PFSK-1 (cell line): ENCODE results near the gene CD164L2.

Source experiments
- FOXP2 ChIP-seq: optimal IDR thresholded peaks from 2 replicates; pipeline ENCODE3; 2011; ENCODE audit warnings: borderline replicate concordance, control low read depth, inconsistent platforms; ENCODE audit not compliant: insufficient read depth; ENCODE audit errors: extremely low read length, extremely low read depth
- POLR2AphosphoS5 ChIP-seq: IDR thresholded peaks from 2 replicates; pipeline ENCODE4 v1.6.1; 2012; ENCODE audit warnings: low read depth, mild to moderate bottlenecking, control low read depth, low read length, moderate library complexity
- REST ChIP-seq, 2 experiments: IDR thresholded peaks; 2 replicates each; pipeline versions ENCODE4 v1.6.1 to v1.8.0; 2011 to 2012; ENCODE audit warnings: low read depth in 2 of 2, low read length in 2 of 2, control low read depth in 1 of 2, inconsistent platforms in 1 of 2, mild to moderate bottlenecking in 1 of 2, moderate library complexity in 1 of 2; ENCODE audit not compliant: insufficient read depth in 1 of 2
- SIN3A ChIP-seq: IDR thresholded peaks from 2 replicates; pipeline ENCODE4 v1.6.1; 2012; ENCODE audit warnings: mild to moderate bottlenecking, low read length, moderate library complexity, borderline replicate concordance; ENCODE audit not compliant: insufficient read depth
- TAF1 ChIP-seq: IDR thresholded peaks from 2 replicates; pipeline ENCODE4 v1.6.1; 2012; ENCODE audit warnings: low read length, control low read depth, borderline replicate concordance; ENCODE audit not compliant: insufficient read depth

The CD164L2 gene

GRCh38 chr1:27400082-27400962 lies 17.2 kb upstream of the CD164L2 start:
- TF ChIP-seq SIN3A (no peak), REST (IDR thresholded peaks at IDR 0.05; ENCODE audit: insufficient read depth in 1 of 2, low read depth in 2 of 2, low read length in 2 of 2) (no peak), TAF1 (no peak), POLR2AphosphoS5 (no peak), FOXP2 (no peak)

GRCh38 chr1:27399251-27400025 lies 16.3 kb upstream of the CD164L2 start:
- TF ChIP-seq SIN3A (no peak), REST (IDR thresholded peaks at IDR 0.05; ENCODE audit: insufficient read depth in 1 of 2, low read depth in 2 of 2, low read length in 2 of 2) (no peak), TAF1 (no peak), POLR2AphosphoS5 (no peak), FOXP2 (no peak)

- no peak for TF ChIP-seq TAF1
- TF ChIP-seq SIN3A: no peak
- TF ChIP-seq FOXP2: no peak
- no peak for TF ChIP-seq REST (IDR thresholded peaks at IDR 0.05; ENCODE audit: insufficient read depth in 1 of 2, low read depth in 2 of 2, low read length in 2 of 2)
- TF ChIP-seq POLR2AphosphoS5: no peak
Observed at GRCh38 chr1:27398405-27399149, 15.4 kb upstream of the CD164L2 start.

GRCh38 chr1:27397749-27398148 lies 14.6 kb upstream of the CD164L2 start:
- no peak for TF ChIP-seq TAF1
- TF ChIP-seq FOXP2: no peak
- TF ChIP-seq SIN3A: no peak
- TF ChIP-seq POLR2AphosphoS5: no peak
- TF ChIP-seq REST (IDR thresholded peaks at IDR 0.05; ENCODE audit: insufficient read depth in 1 of 2, low read depth in 2 of 2, low read length in 2 of 2): no peak
